ENCODE measurements around the gene NANS. TPM values are rescaled to one million over a fixed set of nuclear protein-coding genes. Genes with fewer than 3 reads are reported as not detected.

The NANS gene
- total and polyA plus RNA-seq, 2 of the 13 experiments (the other 11 are each of a cell fraction or from before 2014, with no cell fraction given), result 86.9 to 203 TPM

GRCh38 chr9:98024702-98025101 lies 31.8 kb upstream of the NANS start:
- FAIRE-seq (no peak), DNase-seq (ENCODE audit: low spot score) (no peak), ATAC-seq (no peak)
- Histone ChIP-seq H3K27ac (ENCODE audit: extremely low read length, insufficient read depth, low read length) (no peak overlapping the region), H2AFZ (ENCODE audit: low read length) (no peak overlapping the region), H3K79me2 (ENCODE audit: insufficient read depth, low read length) (no peaks in the 10 kb centered on the region), H3K4me3 (replicated peaks in 1 of 3; ENCODE audit: insufficient read depth in 1 of 3, low read depth in 2 of 3, low read length in 3 of 3) (no peak overlapping the region), H3K4me2 (ENCODE audit: low read depth, low read length) (no peak overlapping the region), H3K36me3 (replicated peaks in 1 of 2; ENCODE audit: control insufficient read depth in 1 of 2, insufficient read depth in 2 of 2, low read length in 2 of 2) (peaks cover 3 to 6% of the 10 kb centered on the region in 2 experiments; a peak in 2 of 5 replicates), H4K20me1 (ENCODE audit: insufficient read depth, low read length) (no peaks in the 10 kb centered on the region), H3K9ac (ENCODE audit: insufficient read depth, low read depth, low read length) (no peak overlapping the region), H3K9me3 (ENCODE audit: low read length) (no peaks in the 10 kb centered on the region), H3K27me3 (ENCODE audit: control insufficient read depth in 1 of 2, insufficient read depth in 2 of 2, low read length in 2 of 2) (no peaks in the 10 kb centered on the region), H3K4me1 (ENCODE audit: insufficient read depth, low read length) (no peaks in the 10 kb centered on the region)
- in situ Hi-C loops (cut with HindIII; ENCODE audit: extremely low pct_ligation_motif_present, low pct_unique_long_range_greater_than_20kb) (no loop called here), intact Hi-C loops (cut with micrococcal nuclease; ENCODE audit: unreplicated experiment) (no loop called here)
- TF ChIP-seq ZNF710 (CRISPR knock-in tag; IDR thresholded peaks at IDR 0.05; ENCODE audit: borderline replicate concordance) (no peak), RELA (CRISPR knock-in tag; IDR thresholded peaks at IDR 0.05) (no peak), TBX3 (IDR thresholded peaks at IDR 0.05; ENCODE audit: borderline replicate concordance) (peak; percentile 57; the same call in 1 of the 2 replicates), TBX2 (CRISPR knock-in tag; IDR thresholded peaks at IDR 0.05; ENCODE audit: borderline replicate concordance) (no peak), HHEX (CRISPR knock-in tag; IDR thresholded peaks at IDR 0.05) (peak; percentile 63; the same call in 1 of the 2 replicates)
- BruUV-seq (replicated peaks), result no TSS peak
- no CpG with 5 or more reads among the region's 1 CpG for WGBS (ENCODE audit: low lambda C conversion rate)
- POLR2A ChIA-PET, result no interaction called here
- CTCF ChIA-PET (ENCODE audit: low intra/inter-chr PET ratio, low total read pairs), result no interaction called here

DNA sequence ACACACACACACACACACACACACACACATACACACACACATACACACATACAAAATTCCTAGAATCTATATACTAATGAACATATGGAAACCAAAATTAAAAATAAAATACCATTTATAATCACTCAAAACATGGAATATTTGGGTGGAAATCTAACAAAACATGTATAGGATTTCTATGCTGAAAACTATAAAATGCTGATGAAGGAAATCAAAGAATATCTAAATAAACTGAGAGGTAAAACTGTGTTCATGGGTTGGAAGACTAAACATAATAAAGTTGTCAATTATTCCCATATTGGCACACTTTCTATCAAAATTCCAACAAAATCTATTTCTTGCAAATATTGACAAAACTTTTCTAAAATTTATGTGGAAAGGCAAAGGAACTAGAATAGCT lies 25.4 kb upstream of the NANS start:
- Histone ChIP-seq H2AFZ (ENCODE audit: low read length) (no peak overlapping the region), H3K9ac (ENCODE audit: insufficient read depth, low read depth, low read length) (no peak overlapping the region), H3K79me2 (ENCODE audit: insufficient read depth, low read length) (no peaks in the 10 kb centered on the region), H3K36me3 (replicated peaks in 1 of 2; ENCODE audit: control insufficient read depth in 1 of 2, insufficient read depth in 2 of 2, low read length in 2 of 2) (no peaks in the 10 kb centered on the region), H4K20me1 (ENCODE audit: insufficient read depth, low read length) (no peaks in the 10 kb centered on the region), H3K4me1 (ENCODE audit: insufficient read depth, low read length) (peaks cover 10% of the 10 kb centered on the region; the same call in 1 of the 2 replicates), H3K27ac (ENCODE audit: extremely low read length, insufficient read depth, low read length) (no peak overlapping the region), H3K4me3 (replicated peaks in 1 of 3; ENCODE audit: insufficient read depth in 1 of 3, low read depth in 2 of 3, low read length in 3 of 3) (no peak overlapping the region), H3K4me2 (ENCODE audit: low read depth, low read length) (no peak overlapping the region), H3K27me3 (ENCODE audit: control insufficient read depth in 1 of 2, insufficient read depth in 2 of 2, low read length in 2 of 2) (no peaks in the 10 kb centered on the region), H3K9me3 (ENCODE audit: low read length) (no peaks in the 10 kb centered on the region)
- no TSS peak for BruUV-seq (replicated peaks)
- intact Hi-C loops (cut with micrococcal nuclease; ENCODE audit: unreplicated experiment) (no loop called here), in situ Hi-C loops (cut with HindIII; ENCODE audit: extremely low pct_ligation_motif_present, low pct_unique_long_range_greater_than_20kb) (loop anchor here (10.0 kb wide), 1 partner anchor 106 kb away; the partner anchor contains the start of gene TRMO)
- no peak for FAIRE-seq
- no peak for DNase-seq (ENCODE audit: low spot score)
- POLR2A ChIA-PET, result no interaction called here
- no peak for ATAC-seq
- TF ChIP-seq ZBTB3 (CRISPR knock-in tag; IDR thresholded peaks at IDR 0.05; ENCODE audit: borderline replicate concordance, low read depth) (no peak), RCOR2 (CRISPR knock-in tag; IDR thresholded peaks at IDR 0.05) (no peak), MAFK (conservative IDR thresholded peaks at IDR 0.05 in 1 of 2, IDR thresholded peaks at IDR 0.05 in 1 of 2; ENCODE audit: low read length in 2 of 2) (0 out of 4 replicates have a peak, but pooled peaks of 1 of the 2 experiments have one; percentile 14)
- CTCF ChIA-PET (ENCODE audit: low intra/inter-chr PET ratio, low total read pairs), result no interaction called here

Measured in HepG2 (cell line).